Right lobe of liver (tissue), 6 donors: ENCODE results near the gene FBXO17. TPM values are rescaled to one million over a fixed set of nuclear protein-coding genes. Genes with fewer than 3 reads are reported as not detected.

Experiments
- ATAC-seq, 4 donors: fragments of 200-7000 bp; cut with Tn5 transposase; one replicate each; pipeline ENCODE4 v1.9.1; 2020; ENCODE audit warnings: mild to moderate bottlenecking in 4 of 4, moderate library complexity in 4 of 4
- DNase-seq, 3 donors: peaks; one replicate each; pipeline ENCODE4 v3.0.0-alpha.2; 2020
- H3K27ac ChIP-seq, 3 donors: fragments of 200-600 bp; one replicate each; pipeline ENCODE4 v1.8.0; 2022
- H3K27me3 ChIP-seq, 2 donors: fragments of 200-600 bp; one replicate each; pipeline ENCODE4 v1.8.0; 2022
- H3K36me3 ChIP-seq, 4 donors: fragments of 200-600 bp; sonication (generic) in 1 of 4; one replicate each; pipeline versions ENCODE4 v1.5.1 to v1.8.0; 2017 to 2022; ENCODE audit warnings: control low read depth in 1 of 4
- H3K4me1 ChIP-seq, 4 donors: fragments of 200-600 bp; sonication (generic) in 1 of 4; one replicate each; pipeline versions ENCODE4 v1.5.1 to v1.8.0; 2017 to 2022; ENCODE audit warnings: control low read depth in 1 of 4
- H3K4me3 ChIP-seq, 3 donors: fragments of 200-600 bp; one replicate each; pipeline ENCODE4 v1.8.0; 2022
- H3K9me3 ChIP-seq, 4 donors: fragments of 200-600 bp; sonication (generic) in 1 of 4; one replicate each; pipeline versions ENCODE4 v1.5.1 to v1.8.0; 2017 to 2022; ENCODE audit warnings: control low read depth in 1 of 4
- POLR2A ChIP-seq: fragments of 450-650 bp; IDR thresholded peaks from one replicate; pipeline ENCODE4 v1.6.1; 2017; ENCODE audit warnings: antibody characterized with exemption, mild to moderate bottlenecking
- WGBS: methylation state at CpG from one replicate; pipeline ENCODE4 v1.1.6; 2018; ENCODE audit warnings: low coverage, low lambda C conversion rate; ENCODE audit not compliant: insufficient coverage; ENCODE audit errors: missing lambda C conversion rate; 5-methylcytosine and 5-hydroxymethylcytosine counted together
- intact Hi-C, 2 donors: fragments of 100-400 bp; cut with DNase I; formaldehyde crosslinking; loops; one replicate each; pipeline versions ENCODE4 v1.11.2 to v1.14.1; 2022
- total RNA-seq, 6 experiments: library from RNA; depleted of rRNA in 2 of 6; stranded (reverse); fragments of >200 nt in 2 of 6; fragmentation: NEBNext Ultra II Directional in 3 of 6; extraction: Animal tissue kit (Norgen Biotek cat#: 25700) in 3 of 6; gene quantifications; one replicate each; pipeline versions ENCODE4 v1.1.0 to v1.2.4, GENCODE V29; 2016 to 2023
- TF ChIP-seq, protein P1 (sequence below), 4 donors: fragments of 200-600 bp in 3 of 4; fragments of 450-650 bp in 1 of 4; IDR thresholded peaks; one replicate each; pipeline versions ENCODE4 v1.5.1 to v1.8.0; 2016 to 2022; ENCODE audit warnings: antibody characterized with exemption in 4 of 4, mild to moderate bottlenecking in 2 of 4
- donor health status: DM: no; HTN: yes; CAD: no.
- donor health status: DM: no; HTN: no; CAD: no.
- donor health status: DM: no; HTN: no; CAD: no.
- donor health status: DM: no; HTN: yes; CAD: no.
- donor health status: DM: no; HTN: yes; CAD: no.

FBXO17 gene
- total RNA-seq, 6 experiments from 2014 or later, result 19.9 to 57.9 (median 36.7) TPM

- Histone ChIP-seq H3K36me3 (peaks cover 0 to 10% (median 2%) of the 10 kb centered on the region in 4 donors), H3K4me3 (no peak overlapping the region), H3K4me1 (peaks cover 0 to 31% (median 10%) of the 10 kb centered on the region in 4 donors), H3K9me3 (no peaks in the 10 kb centered on the region), H3K27me3 (no peaks in the 10 kb centered on the region), H3K27ac (peak overlapping the region in 1 of 3 donors; percentile 98)
- no peak for ATAC-seq
- no peak for DNase-seq
- TF ChIP-seq POLR2A, result no peak
- TF ChIP-seq, protein P1, sequence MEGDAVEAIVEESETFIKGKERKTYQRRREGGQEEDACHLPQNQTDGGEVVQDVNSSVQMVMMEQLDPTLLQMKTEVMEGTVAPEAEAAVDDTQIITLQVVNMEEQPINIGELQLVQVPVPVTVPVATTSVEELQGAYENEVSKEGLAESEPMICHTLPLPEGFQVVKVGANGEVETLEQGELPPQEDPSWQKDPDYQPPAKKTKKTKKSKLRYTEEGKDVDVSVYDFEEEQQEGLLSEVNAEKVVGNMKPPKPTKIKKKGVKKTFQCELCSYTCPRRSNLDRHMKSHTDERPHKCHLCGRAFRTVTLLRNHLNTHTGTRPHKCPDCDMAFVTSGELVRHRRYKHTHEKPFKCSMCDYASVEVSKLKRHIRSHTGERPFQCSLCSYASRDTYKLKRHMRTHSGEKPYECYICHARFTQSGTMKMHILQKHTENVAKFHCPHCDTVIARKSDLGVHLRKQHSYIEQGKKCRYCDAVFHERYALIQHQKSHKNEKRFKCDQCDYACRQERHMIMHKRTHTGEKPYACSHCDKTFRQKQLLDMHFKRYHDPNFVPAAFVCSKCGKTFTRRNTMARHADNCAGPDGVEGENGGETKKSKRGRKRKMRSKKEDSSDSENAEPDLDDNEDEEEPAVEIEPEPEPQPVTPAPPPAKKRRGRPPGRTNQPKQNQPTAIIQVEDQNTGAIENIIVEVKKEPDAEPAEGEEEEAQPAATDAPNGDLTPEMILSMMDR (IDR thresholded peaks at IDR 0.05), result no peak
- no CpG with 5 or more reads among the region's 1 CpG for WGBS
- intact Hi-C loops, result no loop called here
Observed at GRCh38 chr19:38901683-38902082, 73.9 kb downstream of the FBXO17 start.

DNA sequence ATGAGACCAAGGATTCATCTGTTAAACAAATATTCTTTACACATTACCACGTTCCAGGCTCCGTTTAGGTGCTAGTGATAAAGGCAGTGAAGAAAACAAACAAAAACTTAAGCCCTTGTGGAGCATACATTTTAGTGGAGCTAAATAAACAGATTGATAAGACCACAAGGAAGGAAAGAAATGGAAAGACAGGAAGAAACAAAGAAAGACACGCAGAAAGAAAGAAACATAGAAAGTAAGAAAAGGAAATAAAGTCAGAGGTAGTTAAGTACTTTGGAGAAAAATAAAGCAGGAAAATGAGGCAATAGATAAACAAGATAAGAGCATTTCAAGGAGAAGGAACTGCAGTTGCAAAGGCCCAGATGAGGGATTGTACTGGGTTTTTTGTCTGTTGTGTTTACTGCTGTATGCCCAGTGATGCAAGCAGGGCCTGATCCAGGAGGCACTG lies 74.8 kb downstream of the FBXO17 start:
- Histone ChIP-seq H3K36me3 (peaks cover 0 to 9% (median 2%) of the 10 kb centered on the region in 4 donors), H3K4me1 (peaks cover 0 to 31% (median 10%) of the 10 kb centered on the region in 4 donors), H3K27ac (peak overlapping the region; percentile 86 to 98 (median 90)), H3K4me3 (peak overlapping the region; percentile 80 to 91 (median 87)), H3K9me3 (no peaks in the 10 kb centered on the region), H3K27me3 (no peaks in the 10 kb centered on the region)
- WGBS, result 4% methylated on average over 3 of the region's 3 CpGs
- TF ChIP-seq, protein P1 (IDR thresholded peaks at IDR 0.05), result no peak
- TF ChIP-seq POLR2A, result peak; percentile 11
- ATAC-seq, result no peak
- intact Hi-C loops, result no loop called here
- no peak for DNase-seq

- no peak for TF ChIP-seq POLR2A
- TF ChIP-seq, protein P1 (IDR thresholded peaks at IDR 0.05), result no peak
- no peak for DNase-seq
- no peaks in the 10 kb centered on the region for H3K9me3 ChIP-seq
- H3K4me1 ChIP-seq, result peaks cover 0 to 31% (median 10%) of the 10 kb centered on the region in 4 donors
- H3K36me3 ChIP-seq, result peaks cover 0 to 3% (median 0%) of the 10 kb centered on the region in 4 donors
- WGBS, result 3% methylated on average over 6 of the region's 8 CpGs
- H3K4me3 ChIP-seq, result peak overlapping the region; percentile 80 to 91 (median 87)
- intact Hi-C loops, result no loop called here
- H3K27me3 ChIP-seq, result no peaks in the 10 kb centered on the region
- peak in 1 of 4 donors; percentile 48 for ATAC-seq
- peak overlapping the region; percentile 86 to 98 (median 90) for H3K27ac ChIP-seq
Observed at GRCh38 chr19:38900202-38900629, 75.3 kb downstream of the FBXO17 start.

GRCh38 chr19:38899447-38900201 lies 75.9 kb downstream of the FBXO17 start, which contains the start of the genes NFKBIB and SIRT2:
Gene NFKBIB (plus strand): TSS chr19:38899969. CDS start chr19:38900033, 64 bp downstream.
Gene SIRT2 (minus strand): TSS chr19:38899618. CDS start chr19:38899521, 97 bp downstream.
- peak; percentile 76 for TF ChIP-seq POLR2A
- TF ChIP-seq, protein P1 (IDR thresholded peaks at IDR 0.05), result no peak
- H3K27me3 ChIP-seq, result no peaks in the 10 kb centered on the region
- no peaks in the 10 kb centered on the region for H3K36me3 ChIP-seq
- H3K9me3 ChIP-seq, result no peaks in the 10 kb centered on the region
- H3K4me3 ChIP-seq, result peak within 1 kb of the TSS; percentile 80 to 91 (median 87)
- DNase-seq, result peak; percentile 99 to 100 (median 100)
- H3K4me1 ChIP-seq, result peaks cover 0 to 27% (median 10%) of the 10 kb centered on the region in 4 donors
- ATAC-seq, result peak; percentile 91 to 96 (median 93)
- peak within 1 kb of the TSS; percentile 86 to 98 (median 90) for H3K27ac ChIP-seq
- 0% methylated on average over 11 of the region's 64 CpGs for WGBS
- intact Hi-C loops, result no loop called here
